Measurements from ENCODE around the gene TAPBP. TPM values are rescaled to one million over a fixed set of nuclear protein-coding genes. Genes with fewer than 3 reads are reported as not detected.

The TAPBP gene
- total and polyA plus RNA-seq, 9 of the 15 experiments (the other 6 are each of a cell fraction or from before 2014, with no cell fraction given) = 5.6 to 74.0 (median 22.3) TPM

DNA sequence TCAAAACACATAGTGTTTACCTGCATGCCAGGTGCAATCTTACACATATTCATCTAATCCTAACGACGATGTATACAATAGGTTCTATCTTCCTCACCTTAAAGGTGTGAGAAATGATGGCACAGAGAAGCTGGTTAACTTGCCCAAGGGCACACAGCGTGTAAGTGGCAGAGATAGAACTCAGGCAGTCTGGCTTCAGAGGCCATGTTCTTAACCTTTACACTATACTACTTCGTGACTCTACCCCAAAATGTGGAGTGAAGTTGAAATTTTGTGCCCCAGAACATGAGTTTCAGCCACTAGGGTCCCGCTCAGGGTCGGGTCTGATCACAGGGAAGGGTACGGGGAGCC lies 42.8 kb downstream of the TAPBP start (continued):
- 0 out of 2 replicates have a peak, but pooled peaks have one; percentile 19 for TF ChIP-seq ZNF407 (IDR thresholded peaks at IDR 0.05; ENCODE audit: low read depth)
- TF ChIP-seq SRSF9 (IDR thresholded peaks at IDR 0.05; ENCODE audit: borderline replicate concordance, low read depth, low read length) = no peak
- TF ChIP-seq RBM25 (IDR thresholded peaks at IDR 0.05; ENCODE audit: low read depth, low read length, severe bottlenecking) = peak; percentile 97
- peak; percentile 96 for TF ChIP-seq BCOR (IDR thresholded peaks at IDR 0.05)
- TF ChIP-seq SMARCC2 (IDR thresholded peaks at IDR 0.05; ENCODE audit: low read depth) = 0 out of 2 replicates have a peak, but pooled peaks have one; percentile 15
- TF ChIP-seq NONO (IDR thresholded peaks at IDR 0.05; ENCODE audit: low read depth in 2 of 2, low read length in 1 of 2) = peak in 1 of 2 experiments; percentile 44; a peak in 1 of 4 replicates
- TF ChIP-seq SNRNP70 (optimal IDR thresholded peaks at IDR 0.05; ENCODE audit: low read depth, low read length) = no peak
- TF ChIP-seq ZNF175 (CRISPR knock-in tag; IDR thresholded peaks at IDR 0.05; ENCODE audit: low read depth) = no peak
- TF ChIP-seq TBL1XR1 (IDR thresholded peaks at IDR 0.05; ENCODE audit: low read length in 2 of 2) = 0 out of 4 replicates have a peak, but pooled peaks of 1 of the 2 experiments have one; percentile 14
- TF ChIP-seq DACH1 (IDR thresholded peaks at IDR 0.05; ENCODE audit: partially characterized antibody) = peak; percentile 31
- TF ChIP-seq HDAC3 (IDR thresholded peaks at IDR 0.05; ENCODE audit: borderline replicate concordance, partially characterized antibody) = peak; percentile 16
- TF ChIP-seq ZNF134 (CRISPR knock-in tag; conservative IDR thresholded peaks at IDR 0.05) = no peak
- TF ChIP-seq CREB3L1 (IDR thresholded peaks at IDR 0.05; ENCODE audit: borderline replicate concordance, low read depth) = no peak
- TF ChIP-seq ZC3H11A (IDR thresholded peaks at IDR 0.05; ENCODE audit: low read depth, low read length) = 0 out of 2 replicates have a peak, but pooled peaks have one; percentile 84
- TF ChIP-seq ZC3H8 (IDR thresholded peaks at IDR 0.05) = no peak
- no peak for TF ChIP-seq ZNF79 (CRISPR knock-in tag; IDR thresholded peaks at IDR 0.05; ENCODE audit: low read depth)
- TF ChIP-seq POLR3A (IDR thresholded peaks at IDR 0.05; ENCODE audit: borderline replicate concordance, extremely low read depth, insufficient read depth, insufficient read length) = no peak
- peak; percentile 83; the same call in 1 of the 2 replicates for TF ChIP-seq PTBP1 (IDR thresholded peaks at IDR 0.05; ENCODE audit: low read depth, low read length)

Data from K562 (cell line).